HG03066 (cell line): ENCODE results near the gene CACNA2D3.

Experiments
- ATAC-seq: cut with Tn5 transposase; IDR thresholded peaks from one replicate; pipeline ENCODE4 v1.9.1; 2021; ENCODE audit warnings: low read depth; ENCODE audit not compliant: unreplicated experiment

CACNA2D3 gene

GRCh38 chr3:54709785-54710184, 587.4 kb downstream of the CACNA2D3 start:
- ATAC-seq, result no peak

- ATAC-seq, result no peak
These were observed 588.6 kb downstream of the CACNA2D3 start for GRCh38 chr3:54710954-54711353.

- no peak for ATAC-seq
These were observed 590.2 kb downstream of the CACNA2D3 start for GRCh38 chr3:54712539-54712938.

- ATAC-seq, result no peak
These were observed 590.7 kb downstream of the CACNA2D3 start for GRCh38 chr3:54713031-54713430.

- no peak for ATAC-seq
These were observed 591.1 kb downstream of the CACNA2D3 start for GRCh38 chr3:54713455-54713854.

- ATAC-seq, result no peak
These were observed 591.7 kb downstream of the CACNA2D3 start for GRCh38 chr3:54714035-54714434.

GRCh38 chr3:54717506-54717905, 595.2 kb downstream of the CACNA2D3 start:
- no peak for ATAC-seq

- no peak for ATAC-seq
These were observed 597.6 kb downstream of the CACNA2D3 start for GRCh38 chr3:54719914-54720313.

GRCh38 chr3:54720604-54721003, 598.3 kb downstream of the CACNA2D3 start:
- ATAC-seq, result no peak

- no peak for ATAC-seq
These were observed 609.5 kb downstream of the CACNA2D3 start for GRCh38 chr3:54731732-54732445.

GRCh38 chr3:54733106-54734006, 611.0 kb downstream of the CACNA2D3 start:
- ATAC-seq, result no peak

- ATAC-seq, result no peak
These were observed 614.1 kb downstream of the CACNA2D3 start for GRCh38 chr3:54736459-54736858.

- no peak for ATAC-seq
These were observed 621.4 kb downstream of the CACNA2D3 start for GRCh38 chr3:54743755-54744154.

- no peak for ATAC-seq
These were observed 621.9 kb downstream of the CACNA2D3 start for GRCh38 chr3:54744291-54744690.

GRCh38 chr3:54745843-54746242, 623.5 kb downstream of the CACNA2D3 start:
- no peak for ATAC-seq

- ATAC-seq, result no peak
These were observed 624.4 kb downstream of the CACNA2D3 start for GRCh38 chr3:54746722-54747121.

GRCh38 chr3:54755756-54756155, 633.4 kb downstream of the CACNA2D3 start:
- no peak for ATAC-seq

GRCh38 chr3:54756330-54756731, 634.0 kb downstream of the CACNA2D3 start:
- ATAC-seq, result no peak

- no peak for ATAC-seq
These were observed 636.1 kb downstream of the CACNA2D3 start for GRCh38 chr3:54758461-54758860.

GRCh38 chr3:54759166-54759565, 636.8 kb downstream of the CACNA2D3 start:
- no peak for ATAC-seq

GRCh38 chr3:54760201-54760600, 637.8 kb downstream of the CACNA2D3 start:
- ATAC-seq, result no peak

- no peak for ATAC-seq
These were observed 639.3 kb downstream of the CACNA2D3 start for GRCh38 chr3:54761637-54762036.
